ENCODE data around the gene MYO16. TPM values are rescaled to one million over a fixed set of nuclear protein-coding genes. Genes with fewer than 3 reads are reported as not detected.

The MYO16 gene
- total and polyA plus RNA-seq, 2 donors, result 0.16 to 0.19 TPM

- no peaks in the 10 kb centered on the region for H3K36me3 ChIP-seq (ENCODE audit: control insufficient read depth in 2 of 2, insufficient read depth in 2 of 2, low read length in 1 of 2)
- WGBS, result 82% methylated on average over 8 of the region's 8 CpGs
- DNase-seq (ENCODE audit: low read depth in 6 of 9, low spot score in 9 of 9), result no peak
- H3K4me3 ChIP-seq (ENCODE audit: low read length in 2 of 2), result no peak overlapping the region
- H3K27ac ChIP-seq (ENCODE audit: low read depth in 1 of 2, low read length in 1 of 2), result no peak overlapping the region
- no peaks in the 10 kb centered on the region for H3K9me3 ChIP-seq (ENCODE audit: control insufficient read depth in 2 of 2, insufficient read depth in 1 of 2, low read length in 1 of 2)
- H3K27me3 ChIP-seq (ENCODE audit: control insufficient read depth in 2 of 2, insufficient read depth in 1 of 2, low read length in 1 of 2), result no peaks in the 10 kb centered on the region
- H3K4me1 ChIP-seq (ENCODE audit: control insufficient read depth in 2 of 2, insufficient read depth in 2 of 2, low read length in 2 of 2), result no peaks in the 10 kb centered on the region
Measured at GRCh38 chr13:108676620-108677019, 47.2 kb downstream of the MYO16 start.

- 96% methylated on average over 3 of the region's 3 CpGs for WGBS
- Histone ChIP-seq H3K27ac (ENCODE audit: low read depth in 1 of 2, low read length in 1 of 2) (no peak overlapping the region), H3K9me3 (ENCODE audit: control insufficient read depth in 2 of 2, insufficient read depth in 1 of 2, low read length in 1 of 2) (no peaks in the 10 kb centered on the region), H3K4me1 (ENCODE audit: control insufficient read depth in 2 of 2, insufficient read depth in 2 of 2, low read length in 2 of 2) (no peaks in the 10 kb centered on the region), H3K27me3 (ENCODE audit: control insufficient read depth in 2 of 2, insufficient read depth in 1 of 2, low read length in 1 of 2) (no peaks in the 10 kb centered on the region), H3K4me3 (ENCODE audit: low read length in 2 of 2) (no peak overlapping the region), H3K36me3 (ENCODE audit: control insufficient read depth in 2 of 2, insufficient read depth in 2 of 2, low read length in 1 of 2) (no peaks in the 10 kb centered on the region)
- DNase-seq (ENCODE audit: low read depth in 6 of 9, low spot score in 9 of 9), result no peak
Measured at GRCh38 chr13:108677806-108678205, 48.4 kb downstream of the MYO16 start.

DNA sequence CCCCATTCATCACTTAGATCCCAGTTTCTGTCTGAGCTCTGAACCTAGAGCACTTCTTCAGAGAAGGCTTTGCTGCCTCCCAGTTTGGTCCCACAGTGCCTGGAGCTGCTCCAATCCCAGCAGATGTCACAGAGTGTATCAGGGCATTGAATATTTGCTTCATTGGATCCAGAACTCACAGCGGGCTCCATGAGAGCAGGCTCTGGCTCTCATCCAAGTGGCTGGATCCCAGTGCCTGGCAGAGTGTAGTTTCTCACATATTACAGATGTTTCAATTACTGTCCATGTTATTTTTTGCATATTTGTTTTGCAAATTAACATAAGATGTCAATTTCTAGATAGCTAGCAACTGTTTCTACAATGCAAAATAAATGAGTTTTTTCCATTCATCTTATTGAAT lies 50.6 kb downstream of the MYO16 start:
- H3K9me3 ChIP-seq (ENCODE audit: control insufficient read depth in 2 of 2, insufficient read depth in 1 of 2, low read length in 1 of 2), result no peaks in the 10 kb centered on the region
- no peaks in the 10 kb centered on the region for H3K36me3 ChIP-seq (ENCODE audit: control insufficient read depth in 2 of 2, insufficient read depth in 2 of 2, low read length in 1 of 2)
- 94% methylated on average over 1 of the region's 1 CpG for WGBS
- H3K4me1 ChIP-seq (ENCODE audit: control insufficient read depth in 2 of 2, insufficient read depth in 2 of 2, low read length in 2 of 2), result no peaks in the 10 kb centered on the region
- H3K27me3 ChIP-seq (ENCODE audit: control insufficient read depth in 2 of 2, insufficient read depth in 1 of 2, low read length in 1 of 2), result no peaks in the 10 kb centered on the region
- H3K27ac ChIP-seq (ENCODE audit: low read depth in 1 of 2, low read length in 1 of 2), result no peak overlapping the region
- DNase-seq (ENCODE audit: low read depth in 6 of 9, low spot score in 9 of 9), result no peak
- H3K4me3 ChIP-seq (ENCODE audit: low read length in 2 of 2), result no peak overlapping the region

- H3K27ac ChIP-seq (ENCODE audit: low read depth in 1 of 2, low read length in 1 of 2), result no peak overlapping the region
- no peak for DNase-seq (ENCODE audit: low read depth in 6 of 9, low spot score in 9 of 9)
- WGBS, result 92% methylated on average over 8 of the region's 8 CpGs
- no peaks in the 10 kb centered on the region for H3K36me3 ChIP-seq (ENCODE audit: control insufficient read depth in 2 of 2, insufficient read depth in 2 of 2, low read length in 1 of 2)
- H3K27me3 ChIP-seq (ENCODE audit: control insufficient read depth in 2 of 2, insufficient read depth in 1 of 2, low read length in 1 of 2), result no peaks in the 10 kb centered on the region
- no peaks in the 10 kb centered on the region for H3K4me1 ChIP-seq (ENCODE audit: control insufficient read depth in 2 of 2, insufficient read depth in 2 of 2, low read length in 2 of 2)
- H3K9me3 ChIP-seq (ENCODE audit: control insufficient read depth in 2 of 2, insufficient read depth in 1 of 2, low read length in 1 of 2), result no peaks in the 10 kb centered on the region
- H3K4me3 ChIP-seq (ENCODE audit: low read length in 2 of 2), result no peak overlapping the region
Measured at GRCh38 chr13:108681986-108682575, 52.7 kb downstream of the MYO16 start.

- WGBS, result 82% methylated on average over 4 of the region's 4 CpGs
- no peak overlapping the region for H3K27ac ChIP-seq (ENCODE audit: low read depth in 1 of 2, low read length in 1 of 2)
- no peak overlapping the region for H3K4me3 ChIP-seq (ENCODE audit: low read length in 2 of 2)
- no peaks in the 10 kb centered on the region for H3K4me1 ChIP-seq (ENCODE audit: control insufficient read depth in 2 of 2, insufficient read depth in 2 of 2, low read length in 2 of 2)
- no peaks in the 10 kb centered on the region for H3K9me3 ChIP-seq (ENCODE audit: control insufficient read depth in 2 of 2, insufficient read depth in 1 of 2, low read length in 1 of 2)
- no peaks in the 10 kb centered on the region for H3K36me3 ChIP-seq (ENCODE audit: control insufficient read depth in 2 of 2, insufficient read depth in 2 of 2, low read length in 1 of 2)
- no peaks in the 10 kb centered on the region for H3K27me3 ChIP-seq (ENCODE audit: control insufficient read depth in 2 of 2, insufficient read depth in 1 of 2, low read length in 1 of 2)
- no peak for DNase-seq (ENCODE audit: low read depth in 6 of 9, low spot score in 9 of 9)
Measured at GRCh38 chr13:108682714-108683113, 53.3 kb downstream of the MYO16 start.

GRCh38 chr13:108686027-108686426 lies 56.6 kb downstream of the MYO16 start:
- Histone ChIP-seq H3K9me3 (ENCODE audit: control insufficient read depth in 2 of 2, insufficient read depth in 1 of 2, low read length in 1 of 2) (no peaks in the 10 kb centered on the region), H3K4me3 (ENCODE audit: low read length in 2 of 2) (no peak overlapping the region), H3K27ac (ENCODE audit: low read depth in 1 of 2, low read length in 1 of 2) (no peak overlapping the region), H3K27me3 (ENCODE audit: control insufficient read depth in 2 of 2, insufficient read depth in 1 of 2, low read length in 1 of 2) (no peaks in the 10 kb centered on the region), H3K36me3 (ENCODE audit: control insufficient read depth in 2 of 2, insufficient read depth in 2 of 2, low read length in 1 of 2) (no peaks in the 10 kb centered on the region), H3K4me1 (ENCODE audit: control insufficient read depth in 2 of 2, insufficient read depth in 2 of 2, low read length in 2 of 2) (no peaks in the 10 kb centered on the region)
- DNase-seq (ENCODE audit: low read depth in 6 of 9, low spot score in 9 of 9), result no peak
- WGBS, result 90% methylated on average over 5 of the region's 5 CpGs

- H3K36me3 ChIP-seq (ENCODE audit: control insufficient read depth in 2 of 2, insufficient read depth in 2 of 2, low read length in 1 of 2), result no peaks in the 10 kb centered on the region
- H3K4me1 ChIP-seq (ENCODE audit: control insufficient read depth in 2 of 2, insufficient read depth in 2 of 2, low read length in 2 of 2), result no peaks in the 10 kb centered on the region
- DNase-seq (ENCODE audit: low read depth in 6 of 9, low spot score in 9 of 9), result no peak
- no peak overlapping the region for H3K4me3 ChIP-seq (ENCODE audit: low read length in 2 of 2)
- no peak overlapping the region for H3K27ac ChIP-seq (ENCODE audit: low read depth in 1 of 2, low read length in 1 of 2)
- no peaks in the 10 kb centered on the region for H3K9me3 ChIP-seq (ENCODE audit: control insufficient read depth in 2 of 2, insufficient read depth in 1 of 2, low read length in 1 of 2)
- H3K27me3 ChIP-seq (ENCODE audit: control insufficient read depth in 2 of 2, insufficient read depth in 1 of 2, low read length in 1 of 2), result no peaks in the 10 kb centered on the region
- WGBS, result 95% methylated on average over 1 of the region's 1 CpG
Measured at GRCh38 chr13:108690726-108691125, 61.3 kb downstream of the MYO16 start.

DNA sequence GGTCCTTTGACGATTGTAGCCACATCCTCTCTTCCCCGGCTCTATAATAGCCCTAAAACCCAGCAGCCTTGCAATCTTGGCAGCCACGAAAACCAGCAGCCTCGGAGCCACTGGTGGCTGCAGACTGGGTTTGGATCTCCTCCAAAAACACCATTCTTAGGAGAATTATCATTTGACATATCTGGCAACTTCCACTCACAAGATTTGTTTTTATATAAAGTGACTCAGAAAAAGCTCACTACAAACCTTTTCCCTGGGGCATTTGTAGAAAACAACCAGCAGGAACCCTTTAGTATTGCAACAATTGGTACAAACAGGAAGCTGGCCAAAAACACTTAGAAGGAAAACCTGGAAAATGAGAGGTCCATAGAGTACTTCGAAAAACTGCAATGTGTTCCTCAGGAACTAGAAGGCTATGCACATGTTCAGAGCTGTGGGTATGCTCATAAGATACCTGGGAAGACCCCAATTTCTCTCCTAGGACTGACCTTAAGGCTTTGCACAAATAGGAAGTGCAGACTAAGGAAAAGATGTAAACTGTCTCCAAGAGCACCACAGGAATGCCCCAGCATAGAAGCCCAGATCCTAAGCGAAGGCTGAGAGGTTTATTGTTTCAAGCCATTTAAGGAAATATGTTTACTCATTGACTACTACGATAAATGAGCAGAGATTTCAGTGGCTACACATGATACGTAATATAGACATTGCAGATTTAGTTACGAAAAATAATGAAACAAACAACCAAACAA lies 71.2 kb downstream of the MYO16 start:
- 48% methylated on average over 9 of the region's 9 CpGs for WGBS
- Histone ChIP-seq H3K4me1 (ENCODE audit: control insufficient read depth in 2 of 2, insufficient read depth in 2 of 2, low read length in 2 of 2) (no peaks in the 10 kb centered on the region), H3K4me3 (ENCODE audit: low read length in 2 of 2) (no peak overlapping the region), H3K27ac (ENCODE audit: low read depth in 1 of 2, low read length in 1 of 2) (no peak overlapping the region), H3K9me3 (ENCODE audit: control insufficient read depth in 2 of 2, insufficient read depth in 1 of 2, low read length in 1 of 2) (no peaks in the 10 kb centered on the region), H3K36me3 (ENCODE audit: control insufficient read depth in 2 of 2, insufficient read depth in 2 of 2, low read length in 1 of 2) (no peaks in the 10 kb centered on the region), H3K27me3 (ENCODE audit: control insufficient read depth in 2 of 2, insufficient read depth in 1 of 2, low read length in 1 of 2) (no peaks in the 10 kb centered on the region)
- no peak for DNase-seq (ENCODE audit: low read depth in 6 of 9, low spot score in 9 of 9)

DNA sequence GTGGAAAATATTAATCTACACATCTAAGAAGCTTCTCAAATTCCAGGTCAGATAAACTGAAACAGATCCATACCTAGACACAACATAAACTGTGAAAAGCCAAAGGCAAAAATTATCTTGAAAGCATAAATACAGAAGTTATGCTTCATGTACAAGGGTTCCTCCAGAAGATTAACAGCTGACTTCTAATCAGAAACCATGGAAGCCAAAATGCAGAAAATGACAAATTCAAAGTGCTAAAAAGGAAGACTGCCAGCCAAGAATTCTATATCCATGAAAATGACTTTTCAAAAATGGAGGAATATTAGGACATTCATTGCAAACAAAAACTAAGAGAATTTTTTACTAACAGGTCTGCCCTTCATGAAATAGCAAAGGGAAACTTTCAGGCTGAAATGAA lies 72.8 kb downstream of the MYO16 start:
- DNase-seq (ENCODE audit: low read depth in 6 of 9, low spot score in 9 of 9), result no peak
- no peak overlapping the region for H3K4me3 ChIP-seq (ENCODE audit: low read length in 2 of 2)
- H3K36me3 ChIP-seq (ENCODE audit: control insufficient read depth in 2 of 2, insufficient read depth in 2 of 2, low read length in 1 of 2), result no peaks in the 10 kb centered on the region
- H3K27ac ChIP-seq (ENCODE audit: low read depth in 1 of 2, low read length in 1 of 2), result no peak overlapping the region
- H3K9me3 ChIP-seq (ENCODE audit: control insufficient read depth in 2 of 2, insufficient read depth in 1 of 2, low read length in 1 of 2), result no peaks in the 10 kb centered on the region
- H3K27me3 ChIP-seq (ENCODE audit: control insufficient read depth in 2 of 2, insufficient read depth in 1 of 2, low read length in 1 of 2), result no peaks in the 10 kb centered on the region
- no peaks in the 10 kb centered on the region for H3K4me1 ChIP-seq (ENCODE audit: control insufficient read depth in 2 of 2, insufficient read depth in 2 of 2, low read length in 2 of 2)
